Mammary epithelial cell (primary cell): ENCODE measurements around the gene AP5B1.

Experiments
- EZH2 ChIP-seq: IDR thresholded peaks from 2 replicates; pipeline ENCODE4 v1.6.1; 2012; ENCODE audit warnings: low read length, inconsistent platforms, borderline replicate concordance
- TF ChIP-seq, protein P1 (sequence below), 2 donors: IDR thresholded peaks in 1 of 2; conservative IDR thresholded peaks in 1 of 2; 2 replicates each; pipeline ENCODE4 v1.5.1; 2011 to 2012; ENCODE audit warnings: inconsistent platforms in 2 of 2, low read length in 2 of 2, mild to moderate bottlenecking in 2 of 2, control low read depth in 1 of 2, low read depth in 1 of 2; ENCODE audit not compliant: insufficient read depth in 1 of 2; ENCODE audit errors: extremely low read depth in 1 of 2

DNA sequence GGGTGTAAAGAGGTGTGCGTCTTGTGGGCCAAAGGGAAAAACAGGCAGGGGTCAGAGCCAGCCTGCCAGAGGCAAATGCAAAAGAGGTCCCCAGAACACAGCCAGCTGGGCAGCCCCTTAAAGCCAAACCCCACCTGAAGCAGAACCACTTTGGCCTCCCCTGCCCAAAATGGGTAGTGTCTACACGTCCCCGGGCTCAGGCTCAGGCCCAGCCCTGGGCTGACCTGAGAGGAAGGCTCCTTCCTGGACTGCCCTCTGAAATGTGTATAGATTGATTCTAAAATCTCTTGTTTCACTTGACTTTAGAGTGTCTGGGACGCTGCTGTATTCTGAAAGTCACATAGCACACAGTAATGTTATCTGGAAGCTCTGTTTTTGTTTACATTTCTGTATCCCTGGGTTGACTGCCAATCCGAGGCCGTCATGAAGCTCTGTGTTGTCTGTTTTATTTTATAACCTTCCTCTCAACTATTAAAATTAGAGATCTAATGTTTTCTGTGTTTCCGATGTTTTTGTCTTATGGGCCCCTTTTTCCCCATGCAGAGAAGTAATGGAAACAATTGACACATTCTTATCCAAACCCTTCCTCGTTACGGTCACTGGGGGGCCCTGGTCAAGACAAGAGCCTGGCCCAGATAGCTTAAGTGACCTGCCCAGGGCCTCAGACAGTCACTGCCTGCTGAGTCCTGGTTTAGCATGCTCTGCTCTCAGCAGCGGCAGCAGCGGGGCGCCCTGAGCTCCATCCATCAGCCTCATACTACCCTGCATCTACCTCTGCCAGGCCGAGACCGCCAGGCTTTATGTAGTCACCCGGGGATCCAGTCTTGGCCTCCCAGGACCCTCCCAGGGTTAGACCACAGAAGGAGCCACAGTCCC, 16.2 kb upstream of the AP5B1 start:
- TF ChIP-seq, protein P1, sequence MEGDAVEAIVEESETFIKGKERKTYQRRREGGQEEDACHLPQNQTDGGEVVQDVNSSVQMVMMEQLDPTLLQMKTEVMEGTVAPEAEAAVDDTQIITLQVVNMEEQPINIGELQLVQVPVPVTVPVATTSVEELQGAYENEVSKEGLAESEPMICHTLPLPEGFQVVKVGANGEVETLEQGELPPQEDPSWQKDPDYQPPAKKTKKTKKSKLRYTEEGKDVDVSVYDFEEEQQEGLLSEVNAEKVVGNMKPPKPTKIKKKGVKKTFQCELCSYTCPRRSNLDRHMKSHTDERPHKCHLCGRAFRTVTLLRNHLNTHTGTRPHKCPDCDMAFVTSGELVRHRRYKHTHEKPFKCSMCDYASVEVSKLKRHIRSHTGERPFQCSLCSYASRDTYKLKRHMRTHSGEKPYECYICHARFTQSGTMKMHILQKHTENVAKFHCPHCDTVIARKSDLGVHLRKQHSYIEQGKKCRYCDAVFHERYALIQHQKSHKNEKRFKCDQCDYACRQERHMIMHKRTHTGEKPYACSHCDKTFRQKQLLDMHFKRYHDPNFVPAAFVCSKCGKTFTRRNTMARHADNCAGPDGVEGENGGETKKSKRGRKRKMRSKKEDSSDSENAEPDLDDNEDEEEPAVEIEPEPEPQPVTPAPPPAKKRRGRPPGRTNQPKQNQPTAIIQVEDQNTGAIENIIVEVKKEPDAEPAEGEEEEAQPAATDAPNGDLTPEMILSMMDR (conservative IDR thresholded peaks at IDR 0.05 in 1 of 2, IDR thresholded peaks at IDR 0.05 in 1 of 2; ENCODE audit: extremely low read depth in 1 of 2, insufficient read depth in 1 of 2, low read depth in 1 of 2, low read length in 2 of 2), result no peak
- TF ChIP-seq EZH2, result no peak
